WTC11 (cell line): ENCODE results near the gene B3GALT5.

ENCODE experiments used
- ATF1 ChIP-seq: sonication (generic); formaldehyde crosslinking; IDR thresholded peaks from 2 replicates; pipeline ENCODE4 v1.8.1; 2023; ENCODE audit warnings: mild to moderate bottlenecking, moderate library complexity, missing genetic modification reagents
- CREB1 ChIP-seq: sonication (generic); formaldehyde crosslinking; IDR thresholded peaks from 2 replicates; pipeline ENCODE4 v1.8.0; 2023; ENCODE audit warnings: mild to moderate bottlenecking, missing genetic modification reagents
- KAT7 ChIP-seq: sonication (generic); formaldehyde crosslinking; IDR thresholded peaks from 2 replicates; pipeline ENCODE4 v1.8.1; 2023; ENCODE audit warnings: missing genetic modification reagents, mild to moderate bottlenecking, borderline replicate concordance
- NR1H2 ChIP-seq: sonication (generic); formaldehyde crosslinking; IDR thresholded peaks from 2 replicates; pipeline ENCODE4 v1.9.0; 2021; ENCODE audit warnings: mild to moderate bottlenecking, moderate library complexity, missing genetic modification reagents
- OVOL2 ChIP-seq: fragments of 250-450 bp; sonication (Bioruptor Pico); IDR thresholded peaks from 2 replicates; pipeline ENCODE4 v1.9.0; 2021; ENCODE audit warnings: mild to moderate bottlenecking, borderline replicate concordance
- TEAD1 ChIP-seq: sonication (generic); formaldehyde crosslinking; IDR thresholded peaks from 2 replicates; pipeline ENCODE4 v1.8.0; 2022; ENCODE audit warnings: mild to moderate bottlenecking, missing genetic modification reagents
- TF ChIP-seq, protein P1 (sequence below): fragments of 200-600 bp; IDR thresholded peaks from 2 replicates; pipeline ENCODE4 v1.8.0; 2022; ENCODE audit warnings: antibody characterized with exemption
- TF ChIP-seq, protein P2 (sequence below): sonication (generic); formaldehyde crosslinking; conservative IDR thresholded peaks from 2 replicates; pipeline ENCODE4 v1.8.1; 2022; ENCODE audit warnings: mild to moderate bottlenecking, missing genetic modification reagents
- TF ChIP-seq, protein P3 (sequence below): sonication (generic); formaldehyde crosslinking; IDR thresholded peaks from 2 replicates; pipeline ENCODE4 v1.8.0; 2022; ENCODE audit warnings: mild to moderate bottlenecking, missing genetic modification reagents
- TF ChIP-seq, protein P4 (sequence below): fragments of 250-450 bp; sonication (Bioruptor Pico); IDR thresholded peaks from 2 replicates; pipeline ENCODE4 v1.9.0; 2021; ENCODE audit warnings: moderate library complexity, mild to moderate bottlenecking, inconsistent platforms, borderline replicate concordance

DNA sequence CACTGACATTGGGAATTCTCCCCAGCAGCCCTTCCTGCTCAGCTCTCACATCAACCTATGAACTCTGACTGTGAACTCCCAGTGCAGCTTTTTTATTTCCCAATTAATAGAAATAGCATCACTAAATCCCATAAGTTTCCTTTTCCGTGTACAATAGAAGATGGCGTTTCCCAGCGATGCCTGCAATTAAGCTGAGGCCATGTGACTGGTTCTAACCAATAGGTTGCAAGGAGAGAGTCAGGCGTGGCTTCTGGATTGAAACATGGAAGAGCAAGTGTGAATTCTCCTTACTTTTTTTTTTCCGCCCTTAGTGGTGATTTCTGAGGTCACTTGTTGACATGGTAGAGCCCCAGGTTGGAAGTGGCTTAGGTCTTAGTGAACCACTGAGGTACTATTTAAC is 73.3 kb downstream of the B3GALT5 start:
- TF ChIP-seq CREB1 (CRISPR knock-in tag) (no peak), ATF1 (CRISPR knock-in tag) (no peak), NR1H2 (no peak), OVOL2 (no peak), KAT7 (CRISPR knock-in tag) (no peak), TEAD1 (CRISPR knock-in tag) (no peak)
- TF ChIP-seq, protein P1, sequence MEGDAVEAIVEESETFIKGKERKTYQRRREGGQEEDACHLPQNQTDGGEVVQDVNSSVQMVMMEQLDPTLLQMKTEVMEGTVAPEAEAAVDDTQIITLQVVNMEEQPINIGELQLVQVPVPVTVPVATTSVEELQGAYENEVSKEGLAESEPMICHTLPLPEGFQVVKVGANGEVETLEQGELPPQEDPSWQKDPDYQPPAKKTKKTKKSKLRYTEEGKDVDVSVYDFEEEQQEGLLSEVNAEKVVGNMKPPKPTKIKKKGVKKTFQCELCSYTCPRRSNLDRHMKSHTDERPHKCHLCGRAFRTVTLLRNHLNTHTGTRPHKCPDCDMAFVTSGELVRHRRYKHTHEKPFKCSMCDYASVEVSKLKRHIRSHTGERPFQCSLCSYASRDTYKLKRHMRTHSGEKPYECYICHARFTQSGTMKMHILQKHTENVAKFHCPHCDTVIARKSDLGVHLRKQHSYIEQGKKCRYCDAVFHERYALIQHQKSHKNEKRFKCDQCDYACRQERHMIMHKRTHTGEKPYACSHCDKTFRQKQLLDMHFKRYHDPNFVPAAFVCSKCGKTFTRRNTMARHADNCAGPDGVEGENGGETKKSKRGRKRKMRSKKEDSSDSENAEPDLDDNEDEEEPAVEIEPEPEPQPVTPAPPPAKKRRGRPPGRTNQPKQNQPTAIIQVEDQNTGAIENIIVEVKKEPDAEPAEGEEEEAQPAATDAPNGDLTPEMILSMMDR, result no peak
- TF ChIP-seq, protein P2, sequence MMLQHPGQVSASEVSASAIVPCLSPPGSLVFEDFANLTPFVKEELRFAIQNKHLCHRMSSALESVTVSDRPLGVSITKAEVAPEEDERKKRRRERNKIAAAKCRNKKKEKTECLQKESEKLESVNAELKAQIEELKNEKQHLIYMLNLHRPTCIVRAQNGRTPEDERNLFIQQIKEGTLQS (CRISPR knock-in tag), result no peak
- TF ChIP-seq, protein P3, sequence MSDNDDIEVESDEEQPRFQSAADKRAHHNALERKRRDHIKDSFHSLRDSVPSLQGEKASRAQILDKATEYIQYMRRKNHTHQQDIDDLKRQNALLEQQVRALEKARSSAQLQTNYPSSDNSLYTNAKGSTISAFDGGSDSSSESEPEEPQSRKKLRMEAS (CRISPR knock-in tag), result no peak
- TF ChIP-seq, protein P4, sequence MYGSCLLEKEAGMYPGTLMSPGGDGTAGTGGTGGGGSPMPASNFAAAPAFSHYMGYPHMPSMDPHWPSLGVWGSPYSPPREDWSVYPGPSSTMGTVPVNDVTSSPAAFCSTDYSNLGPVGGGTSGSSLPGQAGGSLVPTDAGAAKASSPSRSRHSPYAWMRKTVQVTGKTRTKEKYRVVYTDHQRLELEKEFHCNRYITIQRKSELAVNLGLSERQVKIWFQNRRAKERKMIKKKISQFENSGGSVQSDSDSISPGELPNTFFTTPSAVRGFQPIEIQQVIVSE (CRISPR knock-in tag), result no peak
